Measurements from ENCODE around the gene ORC5.
A peak's percentile ranks its signal among the peaks of the same experiment; 100 is the strongest.
"Not testable (repeated sequence)": the region's sequence is repeated elsewhere in the genome, so short reads cannot be mapped to it uniquely, and the experiment has no call there.

The ORC5 gene

DNA sequence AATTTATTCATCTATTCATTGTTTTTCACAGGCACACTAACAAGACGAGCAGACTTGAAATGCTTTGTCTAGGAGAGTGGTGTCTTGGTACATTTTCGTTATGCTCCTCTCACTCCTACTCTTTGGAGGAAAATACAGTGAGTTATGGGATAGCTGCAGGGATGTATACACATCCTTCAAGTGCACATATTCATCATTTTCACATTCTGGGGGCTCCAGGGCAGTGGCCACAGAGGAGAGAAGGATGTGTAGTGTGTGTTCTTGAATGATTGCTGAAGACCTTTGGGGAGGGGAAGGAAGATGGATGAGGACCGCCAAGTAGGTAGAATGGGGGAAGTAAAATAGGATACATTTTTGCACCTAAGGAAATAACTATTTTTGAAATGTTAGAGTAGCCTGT lies 34.8 kb upstream of the ORC5 start:
- H3K4me3 ChIP-seq (ENCODE audit: low read depth, low read length), result no peak overlapping the region
- TF ChIP-seq MYC (IDR thresholded peaks at IDR 0.05; ENCODE audit: low read depth, low read length) (no peak), CTCF (IDR thresholded peaks at IDR 0.05; ENCODE audit: low read depth, low read length) (no peak), POLR2A (IDR thresholded peaks at IDR 0.05; ENCODE audit: extremely low read depth, insufficient read length) (no peak)
- TF ChIP-seq, protein P1, sequence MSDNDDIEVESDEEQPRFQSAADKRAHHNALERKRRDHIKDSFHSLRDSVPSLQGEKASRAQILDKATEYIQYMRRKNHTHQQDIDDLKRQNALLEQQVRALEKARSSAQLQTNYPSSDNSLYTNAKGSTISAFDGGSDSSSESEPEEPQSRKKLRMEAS (IDR thresholded peaks at IDR 0.05; ENCODE audit: low read depth, low read length), result no peak
- no peak for DNase-seq (ENCODE audit: low read depth)

DNA sequence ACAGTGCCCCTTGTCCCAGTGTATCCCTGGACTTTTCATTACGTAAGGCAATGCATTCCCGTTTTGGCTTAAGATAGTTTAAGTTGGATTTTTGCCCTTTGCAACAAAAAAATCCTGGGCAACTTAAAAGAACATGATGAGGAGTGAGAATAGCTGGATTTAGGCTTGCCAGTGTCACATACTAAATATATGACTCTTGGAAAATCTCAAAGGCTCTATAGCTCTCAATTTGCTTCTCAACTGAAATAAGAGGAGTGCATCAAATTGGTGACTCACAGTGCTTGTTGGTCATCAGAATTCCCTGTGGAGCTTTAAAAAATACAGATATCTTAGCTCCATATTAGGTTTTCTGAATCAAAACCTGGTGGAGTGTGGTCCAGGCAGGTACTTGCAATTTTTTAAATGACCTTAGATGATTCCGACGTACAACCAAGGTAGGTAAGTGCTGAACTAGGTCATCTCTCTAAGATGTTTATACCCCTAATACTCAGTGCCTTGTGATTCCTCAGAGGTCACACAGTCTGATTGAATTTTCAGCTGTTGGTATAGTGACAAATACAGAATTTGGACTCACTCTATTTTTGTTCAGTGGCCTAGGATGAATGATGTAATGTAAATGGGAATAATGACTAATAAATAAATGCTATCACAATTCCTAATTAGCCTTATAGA lies 33.9 kb upstream of the ORC5 start:
- TF ChIP-seq, protein P1 (IDR thresholded peaks at IDR 0.05; ENCODE audit: low read depth, low read length), result no peak
- TF ChIP-seq CTCF (IDR thresholded peaks at IDR 0.05; ENCODE audit: low read depth, low read length) (no peak), POLR2A (IDR thresholded peaks at IDR 0.05; ENCODE audit: extremely low read depth, insufficient read length) (no peak), MYC (IDR thresholded peaks at IDR 0.05; ENCODE audit: low read depth, low read length) (no peak)

DNA sequence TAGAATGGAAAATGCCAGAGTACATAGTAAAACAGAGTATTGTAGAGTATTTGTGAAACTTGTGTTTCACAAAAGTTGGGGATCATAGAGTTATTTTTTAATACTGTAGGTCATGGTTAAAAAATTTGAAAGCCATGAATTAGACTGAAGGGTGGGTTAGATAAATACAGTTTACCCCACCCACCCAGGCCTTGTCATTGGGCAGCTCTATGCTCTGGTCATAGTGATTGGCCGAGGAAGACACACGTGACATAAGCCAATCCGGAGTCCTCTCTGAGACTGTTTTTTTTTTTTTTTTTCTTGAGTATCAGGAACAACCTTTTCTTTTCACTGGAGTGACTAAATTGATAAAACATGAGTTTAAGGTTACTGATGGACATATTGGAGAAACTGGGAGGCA lies 33.3 kb upstream of the ORC5 start:
- DNase-seq (ENCODE audit: low read depth), result no peak
- no peak overlapping the region for H3K4me3 ChIP-seq (ENCODE audit: low read depth, low read length)
- no peak for TF ChIP-seq MYC (IDR thresholded peaks at IDR 0.05; ENCODE audit: low read depth, low read length)
- TF ChIP-seq CTCF (IDR thresholded peaks at IDR 0.05; ENCODE audit: low read depth, low read length), result no peak
- TF ChIP-seq, protein P1 (IDR thresholded peaks at IDR 0.05; ENCODE audit: low read depth, low read length), result no peak
- no peak for TF ChIP-seq POLR2A (IDR thresholded peaks at IDR 0.05; ENCODE audit: extremely low read depth, insufficient read length)

More for the DNA sequence above, 33.9 kb upstream of the ORC5 start:
- no peak for DNase-seq (ENCODE audit: low read depth)
- no peak overlapping the region for H3K4me3 ChIP-seq (ENCODE audit: low read depth, low read length)

DNA sequence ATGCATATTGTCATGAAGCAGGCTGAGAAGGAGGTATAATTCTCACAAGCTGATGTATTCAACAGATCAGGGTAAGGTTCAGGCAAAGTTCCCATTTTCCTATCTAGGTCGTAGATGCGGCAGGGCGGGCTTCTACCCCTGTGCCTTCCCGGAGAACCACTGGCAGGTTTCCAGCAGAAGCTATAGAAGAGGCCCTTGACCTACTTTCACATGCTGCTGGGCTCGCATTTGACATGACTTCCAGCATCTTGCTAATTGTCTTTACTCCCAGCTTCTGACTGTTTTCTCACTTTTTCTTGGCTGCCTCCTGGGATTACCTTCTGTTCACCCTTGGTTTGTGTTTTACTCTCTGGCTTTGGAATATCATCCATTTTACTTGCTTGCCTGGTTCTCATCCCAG lies 32.6 kb upstream of the ORC5 start:
- no peak for DNase-seq (ENCODE audit: low read depth)
- TF ChIP-seq POLR2A (IDR thresholded peaks at IDR 0.05; ENCODE audit: extremely low read depth, insufficient read length), result no peak
- TF ChIP-seq MYC (IDR thresholded peaks at IDR 0.05; ENCODE audit: low read depth, low read length), result no peak
- H3K4me3 ChIP-seq (ENCODE audit: low read depth, low read length), result no peak overlapping the region

- DNase-seq (ENCODE audit: low read depth), result not testable (repeated sequence)
These were observed 27.2 kb upstream of the ORC5 start for GRCh38 chr7:104234990-104235389.

GRCh38 chr7:104231054-104232046 lies 23.5 kb upstream of the ORC5 start:
- H3K4me3 ChIP-seq (ENCODE audit: low read depth, low read length), result no peak overlapping the region
- TF ChIP-seq, protein P1 (IDR thresholded peaks at IDR 0.05; ENCODE audit: low read depth, low read length), result no peak
- no peak for TF ChIP-seq POLR2A (IDR thresholded peaks at IDR 0.05; ENCODE audit: extremely low read depth, insufficient read length)
- TF ChIP-seq CTCF (IDR thresholded peaks at IDR 0.05; ENCODE audit: low read depth, low read length), result peak; percentile 99
- DNase-seq (ENCODE audit: low read depth), result peak; percentile 65

More at GRCh38 chr7:104234990-104235389, 27.2 kb upstream of the ORC5 start:
- not testable (repeated sequence) for H3K4me3 ChIP-seq (ENCODE audit: low read depth, low read length)
